ENCODE results near the gene SHISA3. TPM values are rescaled to one million over a fixed set of nuclear protein-coding genes. Genes with fewer than 3 reads are reported as not detected.

The SHISA3 gene
- total and polyA plus RNA-seq, 10 donors = 0.34 to 1.2 (median 0.53) TPM; not detected in 2

GRCh38 chr4:42412251-42412650 lies 15.0 kb downstream of the SHISA3 start:
- no peak overlapping the region for H3K4me3 ChIP-seq
- intact Hi-C loops (cut with DNase I; ENCODE audit: low total_unique reads) = no loop called here
- no peak overlapping the region for H3K27ac ChIP-seq

GRCh38 chr4:42415281-42415680 lies 18.0 kb downstream of the SHISA3 start:
- Histone ChIP-seq H3K9me3 (no peaks in the 10 kb centered on the region), H3K27ac (no peak overlapping the region), H3K36me3 (peaks cover 0 to 95% (median 33%) of the 10 kb centered on the region in 6 donors), H3K4me1 (no peaks in the 10 kb centered on the region), H3K27me3 (replicated peaks in 1 of 7) (no peaks in the 10 kb centered on the region), H3K4me3 (no peak overlapping the region)
- TF ChIP-seq POLR2AphosphoS5 (IDR thresholded peaks at IDR 0.05) (no peak), CTCF (IDR thresholded peaks at IDR 0.05 in 8 of 11, conservative IDR thresholded peaks at IDR 0.05 in 3 of 11) (no peak), POLR2A (IDR thresholded peaks at IDR 0.05) (no peak)
- DNase-seq = no peak
- 48 to 80% (median 78%) methylated on average over 1 of the region's 1 CpG for WGBS, 5 donors
- intact Hi-C loops (cut with DNase I; ENCODE audit: low total_unique reads) = no loop called here

More at GRCh38 chr4:42412251-42412650, 15.0 kb downstream of the SHISA3 start:
- H3K27me3 ChIP-seq (replicated peaks in 1 of 7) = no peaks in the 10 kb centered on the region
- H3K36me3 ChIP-seq = peaks cover 0 to 75% (median 23%) of the 10 kb centered on the region in 6 donors
- H3K4me1 ChIP-seq = no peaks in the 10 kb centered on the region
- DNase-seq = no peak
- 77 to 82% (median 77%) methylated on average over 2 of the region's 2 CpGs for WGBS, 5 donors
- no peak for TF ChIP-seq POLR2A (IDR thresholded peaks at IDR 0.05)
- TF ChIP-seq CTCF (IDR thresholded peaks at IDR 0.05 in 8 of 11, conservative IDR thresholded peaks at IDR 0.05 in 3 of 11) = no peak
- TF ChIP-seq POLR2AphosphoS5 (IDR thresholded peaks at IDR 0.05) = no peak
- no peaks in the 10 kb centered on the region for H3K9me3 ChIP-seq

- Histone ChIP-seq H3K27me3 (replicated peaks in 1 of 7) (no peaks in the 10 kb centered on the region), H3K9me3 (no peaks in the 10 kb centered on the region), H3K4me1 (no peaks in the 10 kb centered on the region), H3K4me3 (no peak overlapping the region), H3K36me3 (peaks cover 0 to 95% (median 35%) of the 10 kb centered on the region in 6 donors), H3K27ac (no peak overlapping the region)
- intact Hi-C loops (cut with DNase I; ENCODE audit: low total_unique reads) = no loop called here
- TF ChIP-seq POLR2AphosphoS5 (IDR thresholded peaks at IDR 0.05) (no peak), CTCF (IDR thresholded peaks at IDR 0.05 in 8 of 11, conservative IDR thresholded peaks at IDR 0.05 in 3 of 11) (no peak), POLR2A (IDR thresholded peaks at IDR 0.05) (no peak)
- WGBS, 5 donors = 54 to 78% (median 57%) methylated on average over 3 of the region's 3 CpGs
- no peak for DNase-seq
Measured at GRCh38 chr4:42416017-42416416, 18.7 kb downstream of the SHISA3 start.

GRCh38 chr4:42417550-42417949 lies 20.3 kb downstream of the SHISA3 start:
- H3K36me3 ChIP-seq = peaks cover 0 to 95% (median 41%) of the 10 kb centered on the region in 6 donors
- TF ChIP-seq POLR2AphosphoS5 (IDR thresholded peaks at IDR 0.05) (no peak), CTCF (IDR thresholded peaks at IDR 0.05 in 8 of 11, conservative IDR thresholded peaks at IDR 0.05 in 3 of 11) (no peak), POLR2A (IDR thresholded peaks at IDR 0.05) (no peak)
- intact Hi-C loops (cut with DNase I; ENCODE audit: low total_unique reads) = no loop called here
- no peak overlapping the region for H3K27ac ChIP-seq
- H3K27me3 ChIP-seq (replicated peaks in 1 of 7) = no peaks in the 10 kb centered on the region
- no peaks in the 10 kb centered on the region for H3K9me3 ChIP-seq
- H3K4me1 ChIP-seq = no peaks in the 10 kb centered on the region
- WGBS, 5 donors = 94 to 97% (median 96%) methylated on average over 3 of the region's 3 CpGs
- H3K4me3 ChIP-seq = no peak overlapping the region
- no peak for DNase-seq

Data from spleen (tissue), 11 donors.